Caki2 (cell line): ENCODE measurements around the gene SDK1. TPM values are rescaled to one million over a fixed set of nuclear protein-coding genes. Genes with fewer than 3 reads are reported as not detected.

Source experiments
- DNase-seq: peaks from one replicate; pipeline ENCODE4 v3.0.0-alpha.2; 2015; ENCODE audit warnings: low read depth
- in situ Hi-C: cut with HindIII; loops from 2 replicates; pipeline ENCODE4 v1.10.0; 2016; ENCODE audit warnings: low sequenced_read_pairs, low pct_unique_long_range_greater_than_20kb, mixed read lengths
- total RNA-seq: library from RNA; depleted of rRNA; stranded (reverse); fragments of >200 nt; shearing (Covaris generic); gene quantifications from 2 replicates; pipeline ENCODE4 v1.2.3, GENCODE V29; 2014; ENCODE audit warnings: low replicate concordance

SDK1 gene
- total RNA-seq, 1 experiment from 2014 or later = 9.1 TPM

- no peak for DNase-seq
- in situ Hi-C loops = no loop called here
Measured at GRCh38 chr7:3326246-3326645, 25.2 kb downstream of the SDK1 start.

GRCh38 chr7:3327099-3327498 is 26.0 kb downstream of the SDK1 start:
- in situ Hi-C loops = no loop called here

DNA sequence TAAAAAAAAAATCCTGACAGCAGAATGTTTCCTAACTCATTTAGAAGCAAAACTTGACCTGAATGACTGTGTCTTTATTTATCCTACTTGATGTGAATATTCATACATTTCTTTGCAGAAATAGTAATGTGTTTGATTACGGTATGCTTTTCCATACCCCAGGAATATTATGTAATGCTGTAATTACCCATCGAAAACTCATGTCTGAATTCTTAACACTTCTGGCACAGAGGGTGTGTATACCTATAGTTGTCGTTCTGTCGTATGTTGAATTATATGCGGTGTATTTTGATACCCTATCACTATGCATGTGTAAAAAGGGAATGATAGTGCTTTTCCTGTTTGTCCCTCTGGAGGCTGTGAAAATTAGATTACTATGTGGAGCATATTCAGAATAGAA is 26.6 kb downstream of the SDK1 start:
- in situ Hi-C loops = no loop called here
- no peak for DNase-seq

More at GRCh38 chr7:3327099-3327498, 26.0 kb downstream of the SDK1 start:
- DNase-seq = no peak

DNA sequence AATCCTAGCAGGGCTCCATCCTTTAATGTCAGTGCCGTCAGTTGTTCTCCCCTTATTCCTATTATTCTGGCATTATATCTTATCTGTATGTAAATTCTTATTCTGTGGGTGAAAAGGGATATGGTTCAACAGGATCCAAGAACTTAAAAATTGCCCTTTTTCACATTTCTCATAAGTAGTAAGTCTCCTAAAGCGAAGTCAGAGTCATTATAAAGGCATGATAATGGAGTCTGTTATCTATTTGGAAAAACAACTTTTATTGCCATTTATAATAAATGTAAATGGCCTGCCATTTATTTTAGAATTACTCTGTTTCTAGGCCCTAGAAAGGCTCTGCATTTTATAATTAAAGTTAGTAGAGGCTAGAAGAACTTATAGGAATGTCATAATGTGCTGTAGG is 31.3 kb downstream of the SDK1 start:
- DNase-seq = no peak
- in situ Hi-C loops = no loop called here

DNA sequence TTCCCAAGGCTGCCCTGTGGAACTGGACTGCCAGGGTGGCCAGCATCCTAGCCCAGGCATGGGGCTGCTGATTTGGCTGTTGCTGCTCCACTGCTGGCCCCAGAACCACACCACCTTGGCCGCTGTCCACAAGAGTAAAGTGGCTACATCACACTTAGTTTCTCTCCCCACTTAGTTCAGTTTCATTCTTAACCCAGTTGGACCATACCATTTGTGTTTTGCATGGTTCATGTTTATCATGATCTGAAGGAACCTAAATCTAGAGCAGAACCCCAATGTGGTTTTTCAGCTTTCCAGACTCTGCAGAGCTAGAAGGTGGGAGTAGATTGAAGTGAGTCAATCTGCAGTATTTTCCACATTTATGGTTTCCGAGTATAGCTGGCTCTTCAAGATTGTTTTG is 32.8 kb downstream of the SDK1 start:
- in situ Hi-C loops = no loop called here
- no peak for DNase-seq

GRCh38 chr7:3336042-3336665 is 35.1 kb downstream of the SDK1 start:
- in situ Hi-C loops = no loop called here
- DNase-seq = no peak

- no peak for DNase-seq
- in situ Hi-C loops = no loop called here
Measured at GRCh38 chr7:3338161-3338560, 37.1 kb downstream of the SDK1 start.

GRCh38 chr7:3345699-3346481 is 44.8 kb downstream of the SDK1 start:
- in situ Hi-C loops = no loop called here
- DNase-seq = no peak

DNA sequence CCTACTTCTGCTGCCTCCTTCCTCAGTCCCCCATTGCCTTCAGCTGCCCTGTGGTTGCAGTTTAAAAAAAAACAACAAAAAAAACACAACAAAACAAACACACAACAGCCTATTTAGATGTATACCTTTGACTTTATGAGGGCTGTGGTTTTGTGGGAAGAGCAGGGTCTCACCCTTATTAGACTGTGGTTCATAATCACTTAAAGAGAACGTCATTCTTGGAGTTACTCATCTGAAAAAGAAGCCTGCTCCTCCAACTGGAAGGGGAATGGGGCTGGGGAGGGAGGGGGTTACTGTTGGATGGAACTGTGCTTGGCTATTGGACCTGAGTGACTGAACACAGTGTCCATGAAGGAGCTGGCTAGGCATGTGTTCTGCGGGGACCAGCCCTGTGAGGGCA is 48.1 kb downstream of the SDK1 start:
- in situ Hi-C loops = no loop called here
- DNase-seq = no peak

DNA sequence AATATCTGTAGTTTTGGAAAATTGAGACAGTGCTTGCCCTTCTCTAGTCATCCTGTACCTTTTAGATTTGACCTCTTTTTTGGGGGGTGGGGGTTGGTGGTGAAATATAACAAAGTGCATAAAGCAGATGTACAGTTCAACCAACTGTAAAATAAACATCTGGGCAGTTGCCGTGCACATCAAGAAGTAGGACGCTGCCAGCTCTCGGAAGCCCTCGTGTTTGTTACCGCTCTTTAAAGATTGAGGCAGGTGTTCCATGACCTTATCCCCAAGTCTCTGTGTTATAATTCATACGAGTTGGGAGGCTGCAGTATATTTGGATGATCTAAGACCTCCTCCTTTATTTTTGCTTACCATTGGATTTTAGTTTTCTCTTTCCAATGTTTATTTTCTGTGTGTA is 55.1 kb downstream of the SDK1 start:
- in situ Hi-C loops = no loop called here
- no peak for DNase-seq

- in situ Hi-C loops = no loop called here
- no peak for DNase-seq
Measured at GRCh38 chr7:3358991-3359390, 57.9 kb downstream of the SDK1 start.

DNA sequence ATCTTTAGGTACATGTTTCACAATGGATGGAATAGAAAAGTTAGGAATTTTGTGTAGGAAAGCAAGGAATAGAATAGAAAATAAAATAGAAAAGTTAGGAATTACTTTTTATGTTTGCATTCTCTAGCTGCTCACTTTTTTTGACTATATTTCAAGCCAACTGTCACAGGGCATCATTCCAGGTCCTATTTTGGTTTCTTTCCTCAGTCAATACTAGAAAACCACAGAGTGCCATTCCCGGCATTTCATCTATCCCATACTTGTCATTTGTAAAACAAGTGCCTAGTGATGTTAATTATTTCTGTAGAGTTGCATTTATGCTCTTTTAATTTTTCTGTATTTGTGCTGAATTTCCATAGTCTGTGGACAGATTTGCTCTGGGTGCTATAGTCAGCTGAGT is 66.2 kb downstream of the SDK1 start:
- DNase-seq = no peak
- in situ Hi-C loops = no loop called here

GRCh38 chr7:3370068-3370830 is 69.2 kb downstream of the SDK1 start:
- in situ Hi-C loops = no loop called here
- DNase-seq = no peak

- in situ Hi-C loops = no loop called here
- no peak for DNase-seq
Measured at GRCh38 chr7:3370921-3371320, 69.9 kb downstream of the SDK1 start.

DNA sequence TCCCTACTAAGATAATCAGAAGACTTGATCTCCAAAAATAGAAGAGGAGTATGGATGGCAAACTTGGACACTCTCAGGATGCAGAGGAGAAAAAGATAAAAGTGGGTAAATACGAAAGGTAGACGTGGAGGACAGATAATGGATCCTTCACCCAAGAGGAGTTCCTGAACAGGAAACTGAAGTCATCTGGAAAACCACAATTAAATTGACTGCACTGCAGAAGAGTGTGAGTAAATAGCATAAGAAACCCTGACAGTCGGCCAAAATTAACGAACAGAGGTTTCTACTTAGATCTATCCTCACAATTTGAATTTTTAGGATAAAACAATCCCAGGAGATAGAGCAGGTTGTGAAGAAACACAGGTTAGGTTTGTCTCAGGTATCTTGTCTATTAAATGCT is 70.5 kb downstream of the SDK1 start:
- DNase-seq = no peak
- in situ Hi-C loops = no loop called here

DNA sequence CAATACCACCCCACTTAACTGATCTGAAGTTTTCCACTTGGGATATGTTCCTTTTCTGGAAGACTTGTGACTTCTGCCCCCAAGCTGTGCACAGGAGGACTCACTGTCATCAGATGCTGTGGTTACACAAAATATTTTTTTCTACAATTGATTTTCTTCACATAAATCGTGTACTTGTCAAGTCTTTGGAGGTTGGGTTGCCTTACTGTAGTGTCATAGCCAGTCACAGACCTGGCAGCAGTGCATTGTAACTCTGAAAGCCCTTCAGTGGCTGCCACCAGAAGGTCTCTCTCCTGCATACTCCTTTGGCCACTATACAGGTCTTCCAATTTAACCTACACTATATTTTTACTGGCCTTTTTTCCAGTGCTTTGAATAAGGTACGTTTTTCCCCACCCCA is 73.2 kb downstream of the SDK1 start:
- in situ Hi-C loops = no loop called here
- DNase-seq = no peak

GRCh38 chr7:3378390-3379150 is 77.5 kb downstream of the SDK1 start:
- in situ Hi-C loops = no loop called here
- DNase-seq = no peak

GRCh38 chr7:3380034-3380433 is 79.0 kb downstream of the SDK1 start:
- in situ Hi-C loops = no loop called here
- DNase-seq = no peak
